Measurements from ENCODE around the gene GPR42.
"Not testable (repeated sequence)": the region's sequence is repeated elsewhere in the genome, so short reads cannot be mapped to it uniquely, and the experiment has no call there.

The GPR42 gene

GRCh38 chr19:35347171-35347929 is 23.5 kb upstream of the GPR42 start, which contains the start of gene FFAR1:
Gene FFAR1, plus strand, starts transcription at chr19:35347902. Its CDS starts 3,650 bp downstream, at chr19:35351552.
- ATAC-seq: peak; percentile 47 to 62

DNA sequence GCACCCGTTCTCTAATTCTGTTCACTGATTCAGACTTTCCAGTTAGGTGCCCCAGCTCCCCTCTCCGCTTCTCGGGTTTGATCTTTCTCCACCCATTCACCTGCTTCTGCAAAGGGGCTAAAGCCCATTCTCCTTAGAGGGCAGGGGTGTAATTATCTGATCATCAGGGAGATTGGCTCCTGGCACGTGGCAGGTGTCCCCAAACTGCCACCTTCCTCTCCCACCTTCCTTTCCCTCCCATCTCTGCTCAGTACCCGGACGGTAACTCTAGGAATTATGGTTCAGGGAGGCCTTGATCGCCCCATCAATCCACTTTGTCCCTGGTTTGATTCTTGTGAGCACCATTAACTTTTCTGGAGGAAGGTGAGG is 23.0 kb upstream of the GPR42 start:
- no peak for ATAC-seq

DNA sequence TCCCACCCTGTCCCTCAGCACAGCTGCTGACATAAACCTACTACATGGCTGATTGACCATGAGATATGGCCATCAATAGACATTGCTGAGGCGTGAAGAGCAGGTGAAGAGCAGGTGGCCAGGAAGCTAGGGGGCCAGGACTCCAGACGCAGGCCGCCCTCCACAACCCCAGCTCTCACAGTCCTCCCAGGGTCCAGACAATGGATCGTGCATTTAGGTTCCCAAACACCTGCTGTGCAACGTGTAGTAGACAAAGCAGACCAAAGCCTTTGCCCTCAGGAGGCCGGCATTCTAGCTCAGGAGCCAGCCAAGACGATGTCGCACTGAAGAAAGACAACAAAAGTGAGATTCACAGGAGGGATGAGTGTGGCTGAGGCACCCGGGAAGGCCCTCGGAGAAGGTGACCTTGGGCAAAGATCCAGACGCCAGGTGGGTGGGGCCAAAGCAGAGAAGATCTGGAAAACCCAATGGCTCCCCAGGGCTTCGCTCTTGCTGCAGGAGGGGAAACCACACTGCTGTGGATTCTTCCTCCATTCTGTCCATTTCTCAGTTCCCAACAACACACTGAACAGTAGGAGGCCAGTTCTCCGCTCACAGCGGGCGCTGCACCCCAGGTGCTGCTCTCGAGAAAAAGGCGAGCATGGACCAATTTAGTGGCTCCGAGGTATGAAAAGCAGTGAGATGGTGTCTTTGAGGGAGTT is 21.8 kb upstream of the GPR42 start:
- no peak for ATAC-seq

GRCh38 chr19:35349614-35350521 is 21.0 kb upstream of the GPR42 start:
- no peak for ATAC-seq

DNA sequence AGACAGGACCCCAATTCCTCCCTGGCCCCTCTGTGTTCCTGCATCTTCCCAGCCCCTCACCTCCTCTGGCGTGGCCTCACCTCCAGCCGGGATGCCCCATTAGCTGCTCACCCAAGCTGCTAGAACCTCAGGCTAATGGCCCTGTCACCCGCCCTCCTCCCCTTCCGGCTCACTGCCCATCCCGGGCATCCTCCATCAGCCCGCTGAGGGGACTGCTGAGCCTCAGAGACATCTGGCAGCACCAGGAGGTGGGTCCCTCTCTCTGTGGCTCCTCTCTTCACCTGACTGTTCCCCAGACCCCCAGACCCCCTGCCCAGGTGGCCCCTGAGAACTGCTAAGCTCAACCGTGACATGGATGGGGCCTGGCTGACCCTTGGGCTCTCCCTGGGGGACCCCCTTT is 20.3 kb upstream of the GPR42 start:
- no peak for ATAC-seq

DNA sequence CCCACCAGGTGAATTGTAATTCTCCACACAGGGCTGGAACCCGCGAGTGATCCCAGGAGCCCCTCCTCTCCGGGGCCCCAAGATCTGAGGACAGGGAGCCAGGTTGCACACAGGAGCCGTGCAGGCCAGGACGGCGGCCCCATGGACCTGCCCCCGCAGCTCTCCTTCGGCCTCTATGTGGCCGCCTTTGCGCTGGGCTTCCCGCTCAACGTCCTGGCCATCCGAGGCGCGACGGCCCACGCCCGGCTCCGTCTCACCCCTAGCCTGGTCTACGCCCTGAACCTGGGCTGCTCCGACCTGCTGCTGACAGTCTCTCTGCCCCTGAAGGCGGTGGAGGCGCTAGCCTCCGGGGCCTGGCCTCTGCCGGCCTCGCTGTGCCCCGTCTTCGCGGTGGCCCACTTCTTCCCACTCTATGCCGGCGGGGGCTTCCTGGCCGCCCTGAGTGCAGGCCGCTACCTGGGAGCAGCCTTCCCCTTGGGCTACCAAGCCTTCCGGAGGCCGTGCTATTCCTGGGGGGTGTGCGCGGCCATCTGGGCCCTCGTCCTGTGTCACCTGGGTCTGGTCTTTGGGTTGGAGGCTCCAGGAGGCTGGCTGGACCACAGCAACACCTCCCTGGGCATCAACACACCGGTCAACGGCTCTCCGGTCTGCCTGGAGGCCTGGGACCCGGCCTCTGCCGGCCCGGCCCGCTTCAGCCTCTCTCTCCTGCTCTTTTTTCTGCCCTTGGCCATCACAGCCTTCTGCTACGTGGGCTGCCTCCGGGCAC is 19.3 kb upstream of the GPR42 start:
- no peak for ATAC-seq

GRCh38 chr19:35352177-35352447 is 18.8 kb upstream of the GPR42 start:
- ATAC-seq: no peak

- peak; percentile 52 to 57 for ATAC-seq
Observed at GRCh38 chr19:35352448-35353304, 18.2 kb upstream of the GPR42 start.

- ATAC-seq: no peak
Observed at GRCh38 chr19:35353635-35354034, 17.2 kb upstream of the GPR42 start.

DNA sequence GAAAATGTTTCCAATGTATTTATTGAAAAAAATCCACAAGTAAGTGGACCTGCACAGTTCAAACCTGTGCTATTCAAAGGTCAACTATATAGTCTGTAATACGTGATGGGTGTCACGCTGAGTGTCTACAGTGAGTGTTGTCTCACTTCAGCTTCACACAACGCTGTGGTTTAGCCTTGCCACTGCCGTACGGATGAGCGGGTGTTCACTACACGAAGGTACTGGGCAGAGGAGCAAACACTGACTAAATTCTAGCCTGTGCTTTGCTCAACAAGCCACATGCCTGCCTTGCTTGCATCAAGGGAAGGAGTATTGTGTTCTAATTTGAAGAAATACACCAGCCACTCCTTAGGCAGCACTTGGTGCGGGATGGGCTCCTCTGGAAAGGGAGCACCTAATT is 16.0 kb upstream of the GPR42 start:
- no peak for ATAC-seq

DNA sequence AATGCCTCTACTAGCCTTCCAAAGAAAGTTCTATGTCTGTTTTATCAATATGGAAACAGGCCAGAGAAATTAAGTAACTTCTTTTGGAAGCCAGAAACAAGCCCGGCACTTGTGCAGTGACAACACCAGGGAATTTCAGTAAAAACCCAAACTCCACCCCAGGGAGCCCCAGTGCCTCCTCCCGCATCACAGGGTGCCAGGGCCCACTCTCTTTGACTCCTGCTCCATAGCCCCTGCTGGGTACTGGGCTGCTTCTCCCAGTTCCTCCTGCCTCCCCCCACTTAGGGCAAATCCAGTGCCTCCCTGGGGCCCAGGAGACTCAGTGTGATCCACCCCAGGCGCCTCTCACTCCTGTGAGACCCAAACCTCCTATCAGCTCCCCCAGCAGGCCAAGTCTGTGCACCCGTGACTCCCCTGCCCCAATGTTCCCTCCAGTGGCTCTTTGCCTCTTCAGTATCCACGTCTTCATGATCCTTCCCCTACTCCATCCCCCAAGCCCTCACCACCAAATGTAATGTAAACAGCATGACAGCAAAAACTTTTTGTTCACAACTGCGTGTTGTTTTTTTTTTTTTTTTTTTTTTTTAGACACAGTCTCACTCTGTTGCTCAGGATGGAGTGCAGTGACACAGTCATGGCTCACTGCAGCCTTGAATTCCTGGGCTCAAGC is 14.9 kb upstream of the GPR42 start:
- ATAC-seq: no peak

DNA sequence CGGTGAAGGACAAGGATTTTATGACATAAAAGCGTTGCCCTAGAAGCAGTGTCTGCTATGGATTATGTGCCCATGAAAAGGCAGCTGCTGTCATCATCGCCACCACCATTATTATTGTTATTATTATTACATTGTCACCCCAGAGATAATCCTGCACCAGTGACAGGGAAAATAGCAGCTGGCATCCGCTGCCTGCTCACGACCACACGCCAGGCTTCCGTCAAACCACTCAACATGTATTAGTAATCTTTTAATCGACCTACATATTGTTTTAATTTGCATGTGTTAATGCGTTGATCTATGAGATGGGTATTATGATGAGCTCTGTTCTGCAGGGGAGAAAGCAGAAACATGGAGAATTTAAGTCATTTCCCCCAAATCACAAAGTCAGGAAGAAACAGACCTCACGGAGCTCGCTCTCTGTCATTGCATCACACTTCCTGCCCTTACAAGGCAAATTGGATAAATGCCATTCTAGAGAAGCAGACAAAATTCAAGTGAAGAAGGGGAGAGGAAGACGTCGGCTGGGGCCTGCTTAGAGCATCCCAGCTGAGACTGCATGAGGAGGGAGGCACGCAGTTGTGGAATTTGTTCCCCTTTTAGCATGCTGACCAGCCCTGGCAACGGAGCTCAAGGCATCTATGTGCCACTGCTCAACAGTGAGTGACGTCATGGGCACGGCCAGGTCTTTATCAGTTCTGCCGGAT is 12.8 kb upstream of the GPR42 start, which contains the start of gene FFAR3:
Gene FFAR3 (plus strand): TSS at position 594 of the 707 bp plus-strand sequence. CDS start 431 bp downstream, outside the sequence.
- ATAC-seq: peak; percentile 16 to 45

DNA sequence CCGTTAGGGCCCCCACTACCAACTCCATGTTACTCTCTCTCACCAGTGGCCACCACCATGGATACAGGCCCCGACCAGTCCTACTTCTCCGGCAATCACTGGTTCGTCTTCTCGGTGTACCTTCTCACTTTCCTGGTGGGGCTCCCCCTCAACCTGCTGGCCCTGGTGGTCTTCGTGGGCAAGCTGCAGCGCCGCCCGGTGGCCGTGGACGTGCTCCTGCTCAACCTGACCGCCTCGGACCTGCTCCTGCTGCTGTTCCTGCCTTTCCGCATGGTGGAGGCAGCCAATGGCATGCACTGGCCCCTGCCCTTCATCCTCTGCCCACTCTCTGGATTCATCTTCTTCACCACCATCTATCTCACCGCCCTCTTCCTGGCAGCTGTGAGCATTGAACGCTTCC is 12.0 kb upstream of the GPR42 start:
- not testable (repeated sequence) for ATAC-seq

DNA sequence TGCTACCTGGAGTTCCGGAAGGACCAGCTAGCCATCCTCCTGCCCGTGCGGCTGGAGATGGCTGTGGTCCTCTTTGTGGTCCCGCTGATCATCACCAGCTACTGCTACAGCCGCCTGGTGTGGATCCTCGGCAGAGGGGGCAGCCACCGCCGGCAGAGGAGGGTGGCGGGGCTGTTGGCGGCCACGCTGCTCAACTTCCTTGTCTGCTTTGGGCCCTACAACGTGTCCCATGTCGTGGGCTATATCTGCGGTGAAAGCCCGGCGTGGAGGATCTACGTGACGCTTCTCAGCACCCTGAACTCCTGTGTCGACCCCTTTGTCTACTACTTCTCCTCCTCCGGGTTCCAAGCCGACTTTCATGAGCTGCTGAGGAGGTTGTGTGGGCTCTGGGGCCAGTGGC is 11.5 kb upstream of the GPR42 start:
- not testable (repeated sequence) for ATAC-seq

- not testable (repeated sequence) for ATAC-seq
Observed at GRCh38 chr19:35360081-35360480, 10.8 kb upstream of the GPR42 start.

DNA sequence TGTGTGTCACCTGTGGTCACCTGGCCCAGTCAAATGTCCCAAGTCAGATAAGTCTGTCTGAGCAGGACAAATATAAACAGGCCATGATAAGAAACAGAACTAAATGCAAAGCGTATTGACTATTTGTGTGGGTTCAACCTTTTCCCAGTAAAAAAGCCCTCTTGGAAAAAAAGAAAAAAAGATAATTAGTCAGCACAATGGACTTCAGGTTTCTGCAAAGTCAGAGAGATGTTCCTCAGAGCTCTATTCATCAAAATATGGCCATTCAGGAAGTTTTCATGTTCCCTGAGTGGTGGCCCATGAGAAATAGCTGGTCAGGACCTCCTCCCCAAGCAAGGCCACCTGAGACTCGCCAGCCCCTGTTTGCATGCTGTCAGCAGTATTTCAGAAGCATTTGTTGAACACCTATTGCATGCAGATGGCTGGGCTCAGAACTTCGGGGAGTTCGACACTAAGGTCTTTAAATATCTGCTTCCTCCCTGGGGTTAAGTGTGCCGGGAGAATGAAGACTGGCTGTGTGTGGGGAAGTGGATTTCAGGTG is 9.9 kb upstream of the GPR42 start:
- no peak for ATAC-seq

- no peak for ATAC-seq
Observed at GRCh38 chr19:35362261-35363000, 8.4 kb upstream of the GPR42 start.

DNA sequence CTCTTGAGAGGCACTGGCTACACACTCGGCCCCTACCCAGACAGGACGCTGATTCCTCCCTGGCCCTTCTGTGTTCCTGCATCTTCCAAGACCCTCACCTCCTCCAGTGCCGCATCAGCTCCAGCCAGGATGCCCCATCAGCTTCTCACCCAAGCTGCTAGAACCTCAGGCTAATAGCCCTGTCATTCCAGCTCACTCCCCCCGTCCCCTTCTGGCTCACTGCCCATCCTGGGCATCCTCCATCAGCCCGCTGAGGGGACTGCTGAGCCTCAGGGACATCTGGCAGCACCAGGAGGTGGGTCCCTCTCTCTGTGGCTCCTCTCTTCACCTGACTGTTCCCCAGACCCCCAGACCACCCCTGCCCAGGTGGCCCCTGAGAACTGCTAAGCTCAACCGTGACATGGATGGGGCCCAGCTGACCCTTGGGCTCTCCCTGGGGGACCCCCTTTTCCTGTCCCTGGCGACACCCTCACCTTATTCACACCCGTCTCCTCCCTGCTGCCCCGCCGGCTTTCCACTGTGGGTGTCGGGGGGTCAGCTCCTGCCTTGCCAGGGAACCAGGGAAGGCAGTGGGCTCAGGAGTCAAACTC is 7.8 kb upstream of the GPR42 start:
- no peak for ATAC-seq
